Tibial artery (tissue), 4 donors: ENCODE data around the gene HMCES.

Experiments used
- DNase-seq, 2 donors: peaks; one replicate each; pipeline ENCODE4 v3.0.0-alpha.2; 2019
- H3K27ac ChIP-seq, 2 donors: fragments of 200-600 bp; sonication (generic) in 1 of 2; 1 replicate in 1 of 2; 2 replicates in 1 of 2; pipeline ENCODE4 v1.5.1; 2018 to 2019; ENCODE audit warnings: mild to moderate bottlenecking in 1 of 2
- H3K27me3 ChIP-seq, 2 donors: fragments of 200-600 bp; sonication (generic) in 1 of 2; one replicate each; pipeline versions ENCODE4 v1.5.1 to v1.6.0; 2016 to 2019
- H3K36me3 ChIP-seq, 3 donors: fragments of 200-600 bp; sonication (generic) in 2 of 3; one replicate each; pipeline ENCODE4 v1.5.1; 2016 to 2019; ENCODE audit warnings: mild to moderate bottlenecking in 2 of 3
- H3K4me1 ChIP-seq, 4 donors: fragments of 200-600 bp; sonication (generic) in 2 of 4; 1 replicate in 3 of 4; 2 replicates in 1 of 4; pipeline ENCODE4 v1.5.1; 2016 to 2019
- H3K4me3 ChIP-seq, 2 donors: fragments of 200-600 bp; sonication (generic) in 1 of 2; 1 replicate in 1 of 2; 2 replicates in 1 of 2; pipeline ENCODE4 v1.5.1; 2018 to 2019; ENCODE audit warnings: mild to moderate bottlenecking in 2 of 2
- H3K9me3 ChIP-seq, 3 donors: fragments of 200-600 bp; sonication (generic) in 1 of 3; one replicate each; pipeline ENCODE4 v1.5.1; 2016 to 2019
- CTCF ChIP-seq, 2 experiments: fragments of 200-600 bp in 1 of 2; fragments of 450-650 bp in 1 of 2; IDR thresholded peaks; one replicate each; pipeline ENCODE4 v1.5.1; 2017 to 2019; ENCODE audit warnings: antibody characterized with exemption in 2 of 2, mild to moderate bottlenecking in 1 of 2, moderate library complexity in 1 of 2
- intact Hi-C: fragments of 100-400 bp; cut with DNase I; formaldehyde crosslinking; loops from one replicate; pipeline ENCODE4 v1.15.0; 2023; ENCODE audit warnings: low total_unique reads

HMCES gene

GRCh38 chr3:129320261-129320660 lies 41.6 kb downstream of the HMCES start:
- Histone ChIP-seq H3K27me3 (no peaks in the 10 kb centered on the region), H3K4me1 (peaks cover 0 to 14% (median 10%) of the 10 kb centered on the region in 4 donors), H3K9me3 (no peaks in the 10 kb centered on the region), H3K36me3 (peaks cover 0 to 52% (median 21%) of the 10 kb centered on the region in 3 donors), H3K4me3 (no peak overlapping the region), H3K27ac (no peak overlapping the region)
- DNase-seq = no peak
- intact Hi-C loops = no loop called here
- TF ChIP-seq CTCF (IDR thresholded peaks at IDR 0.05) = no peak

- no peak for DNase-seq
- H3K27me3 ChIP-seq = no peaks in the 10 kb centered on the region
- H3K36me3 ChIP-seq = peaks cover 0 to 55% (median 21%) of the 10 kb centered on the region in 3 donors
- intact Hi-C loops = no loop called here
- H3K27ac ChIP-seq = no peak overlapping the region
- H3K4me1 ChIP-seq = peaks cover 0 to 14% (median 10%) of the 10 kb centered on the region in 4 donors
- H3K9me3 ChIP-seq = no peaks in the 10 kb centered on the region
- H3K4me3 ChIP-seq = no peak overlapping the region
- no peak for TF ChIP-seq CTCF (IDR thresholded peaks at IDR 0.05)
These were observed 42.3 kb downstream of the HMCES start for GRCh38 chr3:129320825-129321487.

GRCh38 chr3:129321887-129322286 lies 43.2 kb downstream of the HMCES start:
- no peaks in the 10 kb centered on the region for H3K9me3 ChIP-seq
- TF ChIP-seq CTCF (IDR thresholded peaks at IDR 0.05) = no peak
- H3K27ac ChIP-seq = no peak overlapping the region
- no peaks in the 10 kb centered on the region for H3K27me3 ChIP-seq
- H3K4me1 ChIP-seq = peaks cover 0 to 10% (median 8%) of the 10 kb centered on the region in 4 donors
- H3K36me3 ChIP-seq = peaks cover 0 to 55% (median 21%) of the 10 kb centered on the region in 3 donors
- H3K4me3 ChIP-seq = no peak overlapping the region
- no peak for DNase-seq
- intact Hi-C loops = no loop called here

- Histone ChIP-seq H3K27me3 (no peaks in the 10 kb centered on the region), H3K27ac (no peak overlapping the region), H3K4me1 (no peaks in the 10 kb centered on the region), H3K9me3 (no peaks in the 10 kb centered on the region), H3K36me3 (peaks cover 0 to 55% (median 21%) of the 10 kb centered on the region in 3 donors), H3K4me3 (no peak overlapping the region)
- TF ChIP-seq CTCF (IDR thresholded peaks at IDR 0.05) = no peak
- DNase-seq = no peak
- intact Hi-C loops = no loop called here
These were observed 45.1 kb downstream of the HMCES start for GRCh38 chr3:129323651-129324294.

GRCh38 chr3:129324855-129325254 lies 46.2 kb downstream of the HMCES start:
- Histone ChIP-seq H3K4me3 (no peak overlapping the region), H3K27ac (no peak overlapping the region), H3K4me1 (no peaks in the 10 kb centered on the region), H3K27me3 (no peaks in the 10 kb centered on the region), H3K36me3 (peaks cover 0 to 52% (median 21%) of the 10 kb centered on the region in 3 donors), H3K9me3 (no peaks in the 10 kb centered on the region)
- no peak for TF ChIP-seq CTCF (IDR thresholded peaks at IDR 0.05)
- no peak for DNase-seq
- intact Hi-C loops = no loop called here
